NOMO-1 treated with dmso at 0.1 percent for 144 hours (cell line): ENCODE measurements around the gene OLA1.

Experiments
- DNase-seq: peaks from one replicate; lab custom pipeline; 2025; ENCODE audit not compliant: unreplicated experiment; lab: John Stamatoyannopoulos, UW

The OLA1 gene

DNA sequence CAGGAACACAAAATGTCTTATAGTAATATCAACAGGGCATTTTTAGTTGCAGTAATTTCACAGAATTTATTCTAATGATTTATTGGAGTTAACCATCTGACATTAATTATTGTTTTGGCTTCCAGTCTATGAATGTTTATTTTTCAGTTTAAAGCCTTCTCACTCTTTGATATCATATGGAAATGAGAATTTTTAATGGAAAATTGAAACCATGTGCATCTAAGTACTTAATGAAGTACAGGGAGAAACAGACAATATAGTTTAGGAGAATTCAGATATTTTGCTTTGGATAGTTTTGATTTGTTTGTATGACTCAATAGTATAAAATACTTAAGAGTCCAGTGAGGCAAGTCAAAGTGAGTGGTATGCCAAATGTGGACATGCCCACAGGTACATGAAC, 126.1 kb downstream of the OLA1 start:
- DNase-seq, result no peak

DNA sequence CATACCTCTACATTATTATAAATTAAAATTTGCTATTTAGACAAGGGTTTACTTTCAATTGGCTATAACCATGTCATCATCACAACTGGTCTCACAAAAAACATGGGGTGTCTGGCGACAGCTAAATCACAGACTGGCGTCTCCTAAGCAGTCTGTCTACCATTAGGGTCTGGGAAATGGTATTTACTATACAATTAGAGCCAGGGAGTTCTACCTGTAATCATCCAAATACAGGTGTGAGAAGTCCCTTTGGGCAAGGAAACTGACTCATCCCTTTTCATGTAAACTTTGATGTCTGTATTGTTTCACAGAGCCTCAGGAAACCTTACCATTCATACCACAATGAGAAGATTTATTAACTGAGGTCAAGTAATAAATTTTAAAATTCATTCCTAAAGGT, 126.7 kb downstream of the OLA1 start:
- DNase-seq, result no peak

DNA sequence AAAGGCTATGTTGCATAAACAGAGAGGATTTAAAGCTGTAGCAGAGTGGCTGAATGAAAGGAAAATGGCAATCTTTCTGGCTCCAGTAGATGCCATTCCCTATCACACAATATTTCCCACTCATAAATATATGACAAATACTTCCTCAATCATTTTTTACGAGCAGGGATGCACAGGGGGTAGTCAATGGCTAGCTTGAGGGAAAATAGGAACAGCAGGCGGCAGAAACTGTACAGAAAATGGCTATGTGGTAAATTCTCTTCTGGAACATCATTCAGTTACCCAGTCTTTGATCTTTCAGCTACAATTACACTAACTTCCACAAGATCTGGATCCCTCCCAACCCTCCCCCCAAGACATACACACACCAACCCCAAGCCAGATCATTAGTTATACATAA, 127.2 kb downstream of the OLA1 start:
- no peak for DNase-seq

DNA sequence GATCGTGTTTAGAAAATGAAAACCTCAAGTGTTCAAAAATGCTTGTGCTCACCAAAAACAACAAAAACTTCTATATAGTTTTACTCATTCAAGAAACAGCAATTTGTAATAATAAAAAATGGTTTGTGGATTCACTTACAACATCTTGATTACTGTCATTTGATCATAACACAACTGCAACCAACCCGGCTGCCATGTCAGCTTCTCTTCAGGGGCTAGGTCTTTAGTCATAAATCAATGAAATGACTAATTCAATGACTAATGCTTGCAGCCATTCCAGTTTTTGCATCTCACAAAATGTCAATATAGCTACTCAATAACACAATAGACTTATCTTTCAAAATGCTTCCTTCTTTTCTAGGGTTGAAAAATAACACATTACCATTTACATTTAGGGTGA, 128.0 kb downstream of the OLA1 start:
- no peak for DNase-seq

GRCh38 chr2:174117951-174118930, 130.1 kb downstream of the OLA1 start:
- DNase-seq, result no peak

- DNase-seq, result peak; percentile 58
These were observed 136.3 kb downstream of the OLA1 start for GRCh38 chr2:174112073-174112472.

GRCh38 chr2:174108579-174108978, 139.8 kb downstream of the OLA1 start:
- no peak for DNase-seq

DNA sequence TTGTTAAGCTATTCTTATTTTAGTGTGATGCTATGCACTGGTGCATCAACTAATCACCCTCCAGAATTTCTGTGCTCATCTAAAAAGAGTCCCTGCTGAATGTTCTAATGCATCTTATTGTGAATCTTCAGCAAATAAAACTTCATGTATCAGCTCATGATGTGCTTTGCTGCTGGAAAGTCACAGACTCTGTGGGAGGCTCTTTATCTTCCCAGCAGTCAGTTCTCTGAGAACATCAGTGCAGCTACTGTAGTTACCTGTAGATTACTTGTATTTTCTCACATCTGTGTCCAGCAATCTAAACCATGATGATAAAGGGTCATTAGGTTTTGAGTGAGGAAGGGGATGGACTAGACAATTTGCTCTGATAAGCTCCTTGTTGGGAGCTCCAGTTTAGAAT, 141.6 kb downstream of the OLA1 start:
- DNase-seq, result no peak

DNA sequence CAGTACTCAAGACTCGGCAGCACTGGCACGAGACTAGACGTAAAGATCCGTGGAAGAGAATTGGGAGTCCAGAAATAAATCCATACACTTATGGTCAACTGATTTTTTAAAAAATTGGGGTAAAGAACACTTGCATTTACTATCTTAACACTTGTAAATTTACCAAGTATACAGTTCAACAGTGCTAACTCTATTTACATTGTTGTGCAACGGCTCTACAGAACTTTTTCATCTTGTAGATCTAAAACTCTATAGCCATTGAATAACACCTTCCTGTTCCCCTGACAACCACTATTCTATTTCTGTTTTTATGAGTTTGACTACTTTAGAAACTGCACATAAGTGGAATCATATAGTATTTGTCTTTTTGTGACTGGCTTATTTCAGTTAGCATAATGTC, 153.8 kb downstream of the OLA1 start:
- no peak for DNase-seq

- DNase-seq, result no peak
These were observed 157.9 kb downstream of the OLA1 start for GRCh38 chr2:174090476-174090875.

- DNase-seq, result no peak
These were observed 159.4 kb downstream of the OLA1 start for GRCh38 chr2:174088706-174089460.

DNA sequence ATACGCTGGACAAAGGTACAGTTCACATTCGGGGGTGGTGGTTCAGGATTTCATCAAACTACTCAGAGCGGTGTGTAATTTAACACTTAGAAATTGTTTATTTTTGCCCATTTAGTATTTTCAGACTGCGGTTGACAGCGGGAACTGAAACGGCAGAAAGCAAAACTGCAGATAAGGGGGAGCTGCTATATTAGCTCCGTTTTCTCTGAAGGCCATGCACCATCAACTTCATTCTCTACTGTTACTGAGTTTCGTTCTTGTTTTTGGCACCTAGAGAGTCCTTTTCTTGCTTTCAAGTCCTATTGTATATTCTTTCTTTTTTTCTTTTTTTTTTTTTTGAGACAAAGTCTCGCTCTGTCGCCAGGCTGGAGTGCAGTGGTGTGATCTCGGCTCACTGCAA, 161.6 kb downstream of the OLA1 start:
- no peak for DNase-seq

GRCh38 chr2:174085781-174086180, 162.6 kb downstream of the OLA1 start:
- DNase-seq, result no peak

DNA sequence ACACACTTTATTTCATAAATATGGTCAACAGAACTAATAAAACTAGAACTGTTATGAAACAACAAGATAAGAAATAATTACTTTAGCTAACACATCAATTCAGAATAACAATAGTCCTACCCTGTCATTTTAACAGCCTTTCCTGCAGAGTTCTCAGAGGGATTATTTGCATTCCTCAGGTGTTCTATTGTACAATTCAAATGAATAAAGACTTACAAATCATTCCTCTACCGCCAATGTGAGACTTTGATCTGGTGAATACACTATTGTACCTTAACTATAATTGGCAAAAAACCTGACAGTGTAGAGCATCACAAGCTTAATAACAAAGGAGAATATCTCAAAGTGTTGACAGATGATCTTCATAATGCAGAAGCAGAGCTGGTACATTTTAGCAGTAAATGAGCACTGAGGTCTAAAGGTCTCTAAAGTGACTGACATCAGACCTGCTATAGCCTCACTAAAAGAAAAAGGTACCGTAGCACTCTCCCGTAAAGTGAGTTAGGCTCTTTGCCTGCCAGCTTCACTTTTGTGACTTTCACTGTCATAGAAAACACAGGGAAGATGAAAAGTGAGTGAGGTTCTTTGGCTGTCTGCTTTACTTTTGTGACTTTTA, 164.4 kb downstream of the OLA1 start:
- no peak for DNase-seq

DNA sequence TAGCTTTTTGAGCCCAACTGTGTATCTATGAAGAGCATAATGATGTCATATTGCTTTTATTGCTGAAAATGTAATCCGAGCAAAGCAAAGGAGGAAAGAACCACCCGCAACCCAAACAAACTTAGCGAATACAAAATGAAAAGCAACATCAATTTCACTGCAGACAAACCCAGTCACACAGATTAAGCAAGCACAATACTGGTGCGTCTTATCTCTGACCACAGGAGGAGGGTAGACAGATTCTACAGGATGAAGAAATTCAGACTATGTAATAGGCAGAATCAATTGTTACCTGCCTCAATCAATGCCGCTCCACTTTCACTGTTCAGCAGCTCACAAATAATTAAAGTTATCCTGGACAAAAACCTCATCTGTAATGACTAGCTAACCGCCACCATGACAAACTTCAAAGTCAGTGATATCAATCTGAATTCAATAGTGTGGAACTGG, 167.6 kb downstream of the OLA1 start:
- DNase-seq, result no peak

GRCh38 chr2:174078275-174078674, 170.1 kb downstream of the OLA1 start:
- DNase-seq, result no peak

GRCh38 chr2:174076975-174077374, 171.4 kb downstream of the OLA1 start:
- DNase-seq, result no peak

DNA sequence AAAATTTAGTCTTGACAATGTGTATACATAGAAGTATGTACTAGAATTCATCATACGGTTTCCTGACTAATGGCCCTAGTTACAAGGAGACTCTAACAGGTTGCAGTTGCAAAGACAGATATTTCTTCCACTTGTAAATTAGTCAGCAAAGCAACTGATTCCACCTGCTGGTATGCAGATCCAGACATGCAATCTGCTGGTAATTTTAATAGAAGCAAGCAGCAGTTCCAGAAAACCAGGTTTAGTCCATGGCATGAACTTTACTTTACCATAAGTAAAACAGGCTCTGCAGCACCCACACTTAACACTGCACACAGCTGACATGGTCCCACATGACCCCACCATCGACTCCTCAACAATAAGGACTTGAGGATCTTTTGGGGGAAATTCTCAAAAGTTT, 172.3 kb downstream of the OLA1 start:
- no peak for DNase-seq

GRCh38 chr2:174074831-174075230, 173.5 kb downstream of the OLA1 start:
- no peak for DNase-seq

DNA sequence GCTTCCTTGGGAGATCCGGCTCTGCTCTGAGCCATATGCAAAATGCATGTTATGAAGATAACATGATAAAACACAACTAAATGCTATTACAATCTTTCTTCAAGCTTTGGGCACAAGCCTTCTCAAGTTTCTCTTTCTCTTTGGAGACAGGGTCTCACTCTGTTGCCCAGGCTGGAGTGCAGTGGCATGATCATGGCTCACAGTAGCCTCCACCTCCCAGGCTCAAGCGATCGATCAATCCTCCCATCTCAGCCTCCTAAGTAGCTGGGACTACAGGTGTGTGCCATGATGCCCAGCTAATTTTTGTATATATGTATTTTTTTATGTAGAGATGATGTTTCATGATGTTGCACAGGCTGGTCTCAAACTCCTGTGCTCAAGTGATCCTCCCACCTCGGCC, 175.5 kb downstream of the OLA1 start:
- no peak for DNase-seq

GRCh38 chr2:174072069-174072468, 176.3 kb downstream of the OLA1 start:
- peak; percentile 74 for DNase-seq

GRCh38 chr2:174071321-174071720, 177.0 kb downstream of the OLA1 start:
- no peak for DNase-seq
